ENCODE data around the gene MSMB.
"Not testable (repeated sequence)": the region's sequence is repeated elsewhere in the genome, so short reads cannot be mapped to it uniquely, and the experiment has no call there.

Gene MSMB

GRCh38 chr10:46046261-46046660, at the start of gene MSMB:
MSMB (minus strand) TSS chr10:46046269; CDS start chr10:46046237, 32 bp downstream.
- no peak within 1 kb of the TSS for H3K4me3 ChIP-seq (ENCODE audit: low read depth, low read length)
- DNase-seq (ENCODE audit: low read depth) = no peak
- no peak for TF ChIP-seq POLR2A (IDR thresholded peaks at IDR 0.05; ENCODE audit: extremely low read depth, insufficient read length)
- no peak for TF ChIP-seq MAX (IDR thresholded peaks at IDR 0.05; ENCODE audit: low read depth, low read length)
- no peak for TF ChIP-seq MYC (IDR thresholded peaks at IDR 0.05; ENCODE audit: low read depth, low read length)
- TF ChIP-seq, protein P1, sequence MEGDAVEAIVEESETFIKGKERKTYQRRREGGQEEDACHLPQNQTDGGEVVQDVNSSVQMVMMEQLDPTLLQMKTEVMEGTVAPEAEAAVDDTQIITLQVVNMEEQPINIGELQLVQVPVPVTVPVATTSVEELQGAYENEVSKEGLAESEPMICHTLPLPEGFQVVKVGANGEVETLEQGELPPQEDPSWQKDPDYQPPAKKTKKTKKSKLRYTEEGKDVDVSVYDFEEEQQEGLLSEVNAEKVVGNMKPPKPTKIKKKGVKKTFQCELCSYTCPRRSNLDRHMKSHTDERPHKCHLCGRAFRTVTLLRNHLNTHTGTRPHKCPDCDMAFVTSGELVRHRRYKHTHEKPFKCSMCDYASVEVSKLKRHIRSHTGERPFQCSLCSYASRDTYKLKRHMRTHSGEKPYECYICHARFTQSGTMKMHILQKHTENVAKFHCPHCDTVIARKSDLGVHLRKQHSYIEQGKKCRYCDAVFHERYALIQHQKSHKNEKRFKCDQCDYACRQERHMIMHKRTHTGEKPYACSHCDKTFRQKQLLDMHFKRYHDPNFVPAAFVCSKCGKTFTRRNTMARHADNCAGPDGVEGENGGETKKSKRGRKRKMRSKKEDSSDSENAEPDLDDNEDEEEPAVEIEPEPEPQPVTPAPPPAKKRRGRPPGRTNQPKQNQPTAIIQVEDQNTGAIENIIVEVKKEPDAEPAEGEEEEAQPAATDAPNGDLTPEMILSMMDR (IDR thresholded peaks at IDR 0.05; ENCODE audit: low read depth, low read length) = no peak

DNA sequence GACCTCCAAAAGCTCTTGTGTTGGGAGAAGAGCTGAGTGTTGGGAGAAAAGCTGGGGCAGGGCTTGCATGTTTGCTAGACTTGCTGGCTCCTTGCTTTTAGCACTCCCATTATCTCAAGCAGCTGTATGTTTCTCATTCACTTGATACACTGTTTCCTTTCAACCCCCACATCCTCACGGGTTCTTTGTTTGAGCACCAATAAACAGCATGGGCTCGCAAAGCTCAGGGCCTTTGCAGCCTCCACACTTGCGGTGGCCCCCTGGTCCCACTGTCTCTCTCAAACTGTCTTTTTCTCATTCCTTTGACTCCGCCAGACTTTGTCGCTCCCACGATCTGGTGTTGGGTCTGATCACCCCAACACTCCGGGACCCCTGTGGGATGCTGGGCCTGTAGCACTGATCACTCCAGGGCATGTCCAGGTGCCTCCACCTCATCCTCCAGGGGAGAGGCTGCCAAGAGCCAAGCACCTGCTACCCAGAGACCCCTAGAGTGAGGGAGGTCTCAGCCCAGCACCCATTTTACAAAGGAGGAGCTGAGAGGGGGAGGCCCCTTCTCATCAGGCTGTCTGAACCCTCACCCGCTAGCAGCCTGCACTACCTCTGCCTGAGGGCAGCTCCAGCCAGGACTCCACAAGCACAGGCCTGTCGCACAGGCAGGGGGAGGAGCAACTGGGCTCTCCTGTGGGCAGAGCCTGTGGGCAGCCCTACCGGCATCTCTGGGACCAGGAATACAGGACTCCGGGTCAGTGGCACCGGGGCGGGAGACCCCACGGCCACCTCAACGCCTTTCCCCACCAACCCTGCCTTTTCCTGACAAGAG, 49.1 kb upstream of the MSMB start:
- peak; percentile 56 for DNase-seq (ENCODE audit: low read depth)
- TF ChIP-seq MAX (IDR thresholded peaks at IDR 0.05; ENCODE audit: low read depth, low read length) (no peak), MYC (IDR thresholded peaks at IDR 0.05; ENCODE audit: low read depth, low read length) (peak; percentile 28)

GRCh38 chr10:46094197-46094500, 48.1 kb upstream of the MSMB start:
- DNase-seq (ENCODE audit: low read depth) = no peak
- no peak overlapping the region for H3K4me3 ChIP-seq (ENCODE audit: low read depth, low read length)
- TF ChIP-seq, protein P1 (IDR thresholded peaks at IDR 0.05; ENCODE audit: low read depth, low read length) = no peak
- TF ChIP-seq MYC (IDR thresholded peaks at IDR 0.05; ENCODE audit: low read depth, low read length) (no peak), MAX (IDR thresholded peaks at IDR 0.05; ENCODE audit: low read depth, low read length) (no peak), POLR2A (IDR thresholded peaks at IDR 0.05; ENCODE audit: extremely low read depth, insufficient read length) (no peak)

More for the DNA sequence above, 49.1 kb upstream of the MSMB start:
- no peak overlapping the region for H3K4me3 ChIP-seq (ENCODE audit: low read depth, low read length)

GRCh38 chr10:46093316-46094196, 47.5 kb upstream of the MSMB start:
- not testable (repeated sequence) for H3K4me3 ChIP-seq (ENCODE audit: low read depth, low read length); DNase-seq (ENCODE audit: low read depth)

GRCh38 chr10:46092524-46093081, 46.5 kb upstream of the MSMB start:
- peak; percentile 56 for TF ChIP-seq MAX (IDR thresholded peaks at IDR 0.05; ENCODE audit: low read depth, low read length)
- no peak for TF ChIP-seq POLR2A (IDR thresholded peaks at IDR 0.05; ENCODE audit: extremely low read depth, insufficient read length)
- TF ChIP-seq MYC (IDR thresholded peaks at IDR 0.05; ENCODE audit: low read depth, low read length) = 0 out of 2 replicates have a peak, but pooled peaks have one; percentile 10
- DNase-seq (ENCODE audit: low read depth) = peak; percentile 73
- no peak overlapping the region for H3K4me3 ChIP-seq (ENCODE audit: low read depth, low read length)

DNA sequence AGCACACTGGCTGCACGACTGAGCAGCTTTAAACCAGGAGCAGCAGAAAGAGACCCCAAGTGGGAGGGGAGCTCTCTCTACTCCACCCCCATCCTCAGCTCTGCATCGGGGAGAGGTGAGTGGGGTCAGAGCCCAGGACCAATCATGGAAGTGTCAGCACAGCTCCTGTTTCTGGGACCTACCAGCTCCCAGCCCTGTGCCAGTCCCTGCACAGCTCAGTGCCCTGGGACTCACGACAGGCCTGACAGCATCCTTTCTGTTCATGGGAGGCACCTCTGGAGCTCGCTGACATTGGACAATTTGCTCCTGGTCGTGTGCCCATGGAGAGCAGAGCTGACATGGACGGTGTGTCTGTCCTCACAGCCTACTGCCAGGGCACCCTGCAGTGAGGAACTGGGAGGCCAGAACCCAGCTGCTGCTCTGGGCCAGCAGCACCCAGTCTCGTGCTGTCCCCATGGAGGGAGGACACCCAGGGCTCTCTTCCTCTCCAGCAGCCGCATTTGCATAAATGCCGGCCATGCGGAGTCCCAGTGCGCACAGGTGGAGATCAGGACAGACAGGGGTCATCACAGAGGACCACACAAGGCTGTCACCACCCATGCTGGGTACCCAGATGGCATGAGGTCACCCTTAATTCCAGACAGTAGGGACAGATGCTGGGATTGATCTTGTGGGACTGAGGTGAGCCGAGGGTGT, 45.9 kb upstream of the MSMB start:
- no peak for TF ChIP-seq MYC (IDR thresholded peaks at IDR 0.05; ENCODE audit: low read depth, low read length)
- no peak for TF ChIP-seq MAX (IDR thresholded peaks at IDR 0.05; ENCODE audit: low read depth, low read length)
- TF ChIP-seq, protein P1 (IDR thresholded peaks at IDR 0.05; ENCODE audit: low read depth, low read length) = no peak
- no peak for TF ChIP-seq POLR2A (IDR thresholded peaks at IDR 0.05; ENCODE audit: extremely low read depth, insufficient read length)
- peak; percentile 30 for DNase-seq (ENCODE audit: low read depth)
- no peak overlapping the region for H3K4me3 ChIP-seq (ENCODE audit: low read depth, low read length)

All from NB4 (cell line).